GM12892 (cell line): Measurements from ENCODE around the gene PTCD2.

Experiments used
- DNase-seq: peaks from one replicate; pipeline ENCODE4 v3.0.0; 2011; ENCODE audit not compliant: insufficient read length
- FAIRE-seq: peaks from 2 replicates; lab custom pipeline; 2011; peaks lifted over from hg19 to GRCh38; lab: Jason Lieb, UNC
- POLR2A ChIP-seq: IDR thresholded peaks from 2 replicates; pipeline ENCODE4 v1.6.1; 2011; ENCODE audit warnings: low read depth, low read length, control low read depth
- POLR2AphosphoS5 ChIP-seq: IDR thresholded peaks from 2 replicates; pipeline ENCODE4 v1.6.1; 2011; ENCODE audit warnings: low read depth, low read length, control low read depth
- TAF1 ChIP-seq: IDR thresholded peaks from 2 replicates; pipeline ENCODE4 v1.6.1; 2011; ENCODE audit warnings: low read depth, mild to moderate bottlenecking, control low read depth, low read length, borderline replicate concordance

PTCD2 gene

DNA sequence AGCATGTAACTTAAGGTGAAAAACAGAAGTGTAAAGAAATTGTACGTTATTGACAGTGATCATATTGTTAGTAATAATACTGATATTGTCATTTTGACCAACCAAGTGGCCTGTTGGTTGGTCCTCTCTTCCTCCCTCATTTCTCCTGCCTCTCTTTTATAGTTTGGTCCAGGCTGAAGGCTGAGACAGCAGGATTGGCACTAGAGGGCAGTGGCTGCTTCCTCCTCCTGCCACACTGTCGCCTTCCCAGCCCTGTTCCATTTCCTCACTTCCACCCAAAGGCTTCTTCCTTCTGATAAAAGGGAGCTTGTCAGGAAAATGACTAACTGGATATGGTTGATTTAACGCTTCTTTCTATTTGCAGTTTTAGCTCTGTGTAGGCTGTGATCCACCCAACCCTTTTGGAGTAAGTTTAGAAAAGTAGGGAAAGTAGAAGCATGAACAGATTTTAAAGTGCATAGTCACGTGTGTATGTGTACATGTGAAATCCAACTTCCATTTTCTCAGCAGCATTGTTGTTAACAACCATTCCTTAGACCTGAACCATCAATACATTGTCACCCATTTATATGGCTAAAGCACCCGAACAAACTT is 35.6 kb downstream of the PTCD2 start:
- DNase-seq, result no peak
- FAIRE-seq, result no peak

DNA sequence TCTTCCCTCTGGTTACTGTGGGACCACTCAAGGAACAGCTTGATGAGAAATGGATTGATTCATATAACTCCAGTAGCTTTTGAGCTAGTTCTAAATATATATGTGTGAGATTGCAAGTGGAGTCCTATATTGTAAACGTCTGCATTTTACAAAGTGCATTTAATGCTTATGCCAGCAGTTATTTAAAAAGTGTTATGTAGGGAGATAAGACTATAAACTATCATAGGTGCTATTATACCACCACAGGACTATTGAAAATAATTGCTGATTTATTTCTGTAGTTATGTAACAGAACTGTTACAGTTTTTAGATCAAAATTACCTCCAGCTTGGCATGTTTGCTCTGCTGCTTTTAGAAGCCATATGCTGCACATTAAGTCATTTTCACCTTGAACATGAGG is 36.2 kb downstream of the PTCD2 start:
- no peak for FAIRE-seq
- no peak for TF ChIP-seq TAF1
- TF ChIP-seq POLR2A, result no peak
- no peak for TF ChIP-seq POLR2AphosphoS5
- DNase-seq, result no peak

More for the DNA sequence above, 35.6 kb downstream of the PTCD2 start:
- TF ChIP-seq POLR2AphosphoS5 (no peak), POLR2A (no peak), TAF1 (no peak)

DNA sequence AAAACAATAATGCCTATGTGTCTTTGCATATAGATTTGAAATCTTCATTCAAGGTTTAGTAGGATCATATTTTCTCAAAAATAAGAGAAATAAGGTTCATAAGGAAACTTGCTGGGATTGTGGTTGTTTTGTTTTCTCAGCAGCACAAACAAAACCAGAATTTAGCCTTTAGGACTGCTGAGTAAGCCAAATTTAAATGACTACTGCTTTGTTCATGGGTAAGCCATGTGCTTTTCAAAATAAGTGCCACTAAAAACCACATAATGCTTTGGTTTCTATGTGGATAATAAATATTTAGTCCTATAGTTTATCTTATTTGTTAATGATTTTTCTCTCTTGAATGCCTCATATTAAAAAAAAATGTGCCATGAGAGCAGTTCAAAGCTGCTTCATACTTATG is 38.8 kb downstream of the PTCD2 start:
- no peak for FAIRE-seq
- no peak for DNase-seq
- TF ChIP-seq TAF1 (no peak), POLR2AphosphoS5 (no peak), POLR2A (no peak)

DNA sequence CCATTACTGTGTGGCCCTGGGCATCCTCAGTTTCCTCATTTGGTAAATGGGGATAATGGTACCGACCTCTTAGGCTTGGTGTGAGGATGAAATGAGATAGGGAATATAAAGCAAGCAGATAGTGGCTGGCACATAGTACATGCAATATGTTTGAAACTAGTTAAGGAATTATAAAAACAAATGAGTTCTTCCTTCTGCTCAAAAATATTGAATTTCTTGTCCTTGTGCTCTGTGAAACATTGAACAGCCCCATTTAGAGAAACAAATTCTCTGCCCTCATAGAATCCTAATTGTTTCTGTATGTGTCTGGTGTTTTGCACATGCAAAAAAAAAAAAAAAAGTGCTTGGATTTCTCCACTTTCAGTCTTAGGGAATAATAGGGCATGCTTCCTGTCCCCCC is 39.7 kb downstream of the PTCD2 start:
- FAIRE-seq (no peak), DNase-seq (no peak)
- no peak for TF ChIP-seq TAF1
- TF ChIP-seq POLR2AphosphoS5, result no peak
- TF ChIP-seq POLR2A, result no peak

DNA sequence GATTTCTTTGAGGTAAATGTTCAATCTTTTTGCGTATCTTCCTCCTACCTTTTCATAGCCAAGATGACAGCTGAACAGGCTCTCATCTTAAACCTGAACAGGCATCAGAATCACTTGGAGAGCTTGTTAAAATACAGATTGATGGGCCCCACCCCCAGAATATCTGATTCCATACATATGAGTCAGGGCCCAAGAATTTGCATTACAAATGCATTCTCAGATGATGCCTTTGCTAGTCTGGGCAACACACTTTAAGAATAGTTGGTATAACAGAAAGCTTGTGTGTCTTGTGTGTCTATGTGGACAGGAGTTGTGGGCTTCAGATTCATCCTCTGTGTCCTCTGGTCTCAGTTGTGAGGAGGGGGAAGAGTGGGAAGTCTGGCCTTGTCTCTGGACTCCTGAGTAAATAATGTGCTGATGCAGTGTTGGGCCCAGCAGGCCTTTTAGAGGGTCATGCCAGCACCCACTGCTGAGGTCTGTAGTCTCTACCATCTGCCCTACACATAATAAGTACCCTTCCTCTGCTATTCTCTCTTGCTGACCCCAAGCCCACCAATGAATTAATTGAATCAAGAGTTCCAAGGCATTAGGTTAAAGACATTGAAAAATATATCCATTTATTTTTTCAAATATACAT is 43.1 kb downstream of the PTCD2 start:
- FAIRE-seq (no peak), DNase-seq (no peak)
- no peak for TF ChIP-seq POLR2AphosphoS5
- TF ChIP-seq TAF1, result no peak
- no peak for TF ChIP-seq POLR2A

DNA sequence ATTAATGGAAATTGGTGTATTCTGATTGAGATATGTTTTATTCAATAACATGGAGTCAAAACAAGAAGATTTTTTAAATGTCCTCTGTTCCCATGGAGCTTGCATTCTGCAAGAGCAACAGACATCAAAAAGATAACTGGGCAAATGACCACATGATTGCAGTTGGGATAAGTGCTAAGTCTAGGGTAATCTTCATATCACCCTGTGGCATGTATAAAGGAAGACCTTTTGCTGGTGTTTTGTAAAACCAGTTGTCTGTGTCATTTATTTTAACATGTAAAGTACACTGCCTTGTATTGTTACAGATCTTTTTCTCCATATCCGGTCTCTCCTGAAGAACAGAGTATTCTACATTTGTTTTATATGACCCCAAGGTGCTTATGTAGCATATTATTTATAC is 44.0 kb downstream of the PTCD2 start:
- no peak for TF ChIP-seq TAF1
- TF ChIP-seq POLR2AphosphoS5, result no peak
- TF ChIP-seq POLR2A, result no peak
- no peak for FAIRE-seq
- DNase-seq, result no peak

DNA sequence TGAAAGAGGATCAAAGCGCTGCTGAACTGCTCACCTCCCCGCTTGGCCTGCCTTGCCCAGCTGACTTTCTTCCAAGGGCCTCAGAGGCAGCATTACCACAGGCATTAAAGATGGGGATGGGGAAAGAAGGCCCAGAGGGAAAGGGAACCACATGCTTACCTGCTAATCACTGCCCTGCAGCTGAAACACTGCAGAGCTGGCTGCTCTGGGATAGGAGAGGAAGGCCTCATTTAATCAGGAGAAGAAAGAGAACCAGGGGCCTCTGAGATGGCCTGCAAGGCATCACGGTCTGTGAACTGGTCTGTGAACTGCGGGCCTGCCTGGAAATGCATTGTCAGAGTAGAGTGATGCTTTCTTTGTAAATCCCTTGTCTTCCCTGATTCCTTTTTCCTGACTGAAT is 44.8 kb downstream of the PTCD2 start:
- DNase-seq, result no peak
- TF ChIP-seq TAF1 (no peak), POLR2A (no peak), POLR2AphosphoS5 (no peak)
- no peak for FAIRE-seq

DNA sequence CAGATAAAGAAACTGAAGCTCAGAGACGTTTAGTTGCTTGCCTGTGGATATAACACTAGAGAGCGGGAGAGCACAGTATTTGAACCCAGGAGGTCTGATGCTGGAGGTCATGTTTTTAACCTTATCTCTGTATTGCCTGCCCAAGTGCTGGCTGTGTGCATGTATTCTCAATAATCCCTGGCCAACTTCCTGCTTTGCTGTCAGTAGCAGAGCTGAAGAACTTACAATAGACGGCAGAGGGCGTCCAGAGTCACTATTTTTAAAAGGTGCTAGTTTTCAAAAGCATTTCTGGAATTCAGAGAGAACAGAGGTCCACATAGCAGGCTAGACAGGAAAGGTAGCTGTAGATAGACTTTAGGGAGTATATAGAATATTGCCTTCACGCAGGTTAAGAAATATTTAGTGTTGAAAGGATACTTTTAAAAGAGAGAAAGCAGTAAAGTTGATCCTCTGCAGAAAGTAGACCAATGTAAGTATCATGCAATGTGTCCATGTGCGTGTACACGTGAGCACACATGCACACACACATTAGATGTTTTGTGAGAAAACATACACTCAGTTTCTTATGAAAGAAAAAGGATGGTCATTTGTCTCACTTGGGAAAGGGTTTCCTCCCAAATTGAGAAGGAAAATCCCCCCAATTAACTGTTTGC is 46.3 kb downstream of the PTCD2 start:
- FAIRE-seq (peak; percentile 60), DNase-seq (no peak)
- TF ChIP-seq TAF1 (no peak), POLR2AphosphoS5 (no peak), POLR2A (no peak)

DNA sequence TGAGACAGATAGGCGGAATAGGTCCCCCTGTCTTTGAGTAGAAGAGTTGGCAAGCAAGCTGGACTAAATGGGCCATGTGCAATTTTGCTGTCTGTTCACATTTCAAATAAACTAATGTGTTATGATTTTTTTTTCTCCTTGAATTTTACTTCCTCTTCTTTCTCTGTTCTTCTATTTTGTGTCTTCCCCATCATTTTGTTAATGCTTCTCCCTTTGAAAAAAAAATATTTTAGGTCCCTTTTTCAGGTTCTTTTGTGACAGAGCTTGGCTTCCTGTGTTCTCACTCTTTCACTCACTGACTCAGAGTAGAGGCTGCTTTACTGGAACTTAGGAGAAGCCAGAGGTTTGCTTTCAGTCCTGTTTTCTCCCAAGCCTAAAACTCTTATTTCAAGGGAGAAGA is 48.1 kb downstream of the PTCD2 start:
- TF ChIP-seq TAF1, result no peak
- TF ChIP-seq POLR2A, result no peak
- no peak for TF ChIP-seq POLR2AphosphoS5
- FAIRE-seq (no peak), DNase-seq (no peak)

DNA sequence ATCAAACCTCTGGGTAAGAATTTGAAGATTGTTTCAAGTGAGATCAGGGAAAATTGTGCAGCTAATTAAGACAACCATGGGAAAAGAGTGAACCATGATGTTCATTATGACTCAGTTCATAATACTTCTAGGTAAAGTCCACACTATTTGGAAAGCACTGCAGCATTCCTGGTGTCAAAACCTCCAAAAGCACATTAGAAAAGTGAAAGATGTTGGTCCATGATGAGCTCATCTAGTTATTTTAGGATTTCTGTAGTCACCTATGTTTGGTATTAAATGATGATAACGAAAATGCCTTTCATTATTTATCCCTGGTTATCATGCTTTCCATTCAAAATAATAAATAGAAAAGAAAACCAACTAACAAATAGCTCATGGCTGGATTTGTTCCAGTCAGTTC is 49.1 kb downstream of the PTCD2 start:
- TF ChIP-seq TAF1 (no peak), POLR2AphosphoS5 (no peak), POLR2A (no peak)
- FAIRE-seq, result no peak
- no peak for DNase-seq

DNA sequence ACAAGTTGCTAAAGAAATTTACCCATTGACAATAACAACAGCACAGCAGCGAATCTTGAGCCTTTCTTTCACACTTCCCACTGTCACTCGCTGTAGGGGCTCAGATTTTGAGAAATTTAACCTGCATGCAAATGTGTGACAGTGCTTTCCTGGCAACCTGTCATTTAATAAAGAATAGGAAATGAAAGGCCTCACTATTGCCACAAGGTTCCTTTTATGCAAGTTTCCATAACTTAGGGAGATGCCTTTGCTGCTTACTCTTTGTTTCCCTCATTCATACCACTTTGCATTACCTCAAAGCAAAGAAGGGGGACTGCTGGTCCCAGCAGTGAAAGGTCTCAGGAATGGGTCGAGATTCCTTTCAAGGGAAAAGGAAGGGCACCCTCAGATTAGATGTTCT is 49.5 kb downstream of the PTCD2 start:
- FAIRE-seq, result no peak
- no peak for TF ChIP-seq POLR2A
- TF ChIP-seq POLR2AphosphoS5, result no peak
- TF ChIP-seq TAF1, result no peak

DNA sequence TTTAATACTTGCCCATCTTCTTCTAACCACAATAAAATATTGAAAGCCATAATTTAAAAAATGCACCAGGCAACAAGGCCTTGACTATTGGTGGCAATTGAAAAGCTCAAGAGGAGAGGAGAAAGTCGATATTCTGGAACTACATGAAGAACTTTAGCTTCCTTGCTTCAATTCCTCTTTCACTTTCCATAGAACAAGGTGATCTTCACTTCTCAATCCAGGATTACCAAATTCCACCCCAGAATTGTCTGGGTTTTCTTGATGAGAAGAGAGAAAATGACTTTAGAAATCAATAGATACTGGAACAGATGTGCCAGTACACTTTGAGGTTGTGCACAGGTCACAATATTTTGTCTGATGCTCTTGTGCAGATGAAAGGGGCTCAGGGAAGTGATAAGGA is 52.2 kb downstream of the PTCD2 start:
- TF ChIP-seq TAF1, result no peak
- no peak for TF ChIP-seq POLR2AphosphoS5
- TF ChIP-seq POLR2A, result no peak
- DNase-seq, result no peak

More for the DNA sequence above, 49.5 kb downstream of the PTCD2 start:
- DNase-seq, result no peak

More for the DNA sequence above, 52.2 kb downstream of the PTCD2 start:
- no peak for FAIRE-seq
